HG03103 (cell line): ENCODE measurements around the gene OSBP2.

Experiments used
- ATAC-seq: cut with Tn5 transposase; IDR thresholded peaks from one replicate; pipeline ENCODE4 v1.9.1; 2021; ENCODE audit warnings: low read depth; ENCODE audit not compliant: unreplicated experiment

OSBP2 gene

DNA sequence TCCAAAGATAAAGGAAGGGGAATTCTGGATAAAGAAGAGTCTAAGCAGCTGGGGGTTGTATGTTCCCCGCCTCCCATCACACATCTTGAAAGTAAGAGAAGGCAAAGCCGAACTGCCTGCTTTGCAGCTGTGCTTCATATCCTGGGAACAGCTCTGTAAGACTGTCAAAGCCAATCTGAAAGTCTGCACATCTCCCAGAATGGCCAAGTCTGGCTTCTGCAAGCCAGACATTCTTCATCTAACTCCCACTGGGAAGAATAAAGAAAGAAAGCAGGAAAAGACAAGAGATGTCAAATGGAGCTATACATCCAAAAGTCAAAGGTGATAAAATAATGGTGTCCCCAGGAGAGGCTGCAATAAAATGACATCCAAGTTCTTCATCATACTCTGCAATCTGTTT lies 258.5 kb downstream of the OSBP2 start:
- no peak for ATAC-seq

GRCh38 chr22:30955153-30955552 lies 260.5 kb downstream of the OSBP2 start:
- ATAC-seq: no peak
